Measurements from ENCODE around the gene B3GLCT. TPM values are rescaled to one million over a fixed set of nuclear protein-coding genes. Genes with fewer than 3 reads are reported as not detected.

Gene B3GLCT
- total RNA-seq, 3 donors from 2014 or later = 7.5 to 19.2 (median 10.5) TPM

DNA sequence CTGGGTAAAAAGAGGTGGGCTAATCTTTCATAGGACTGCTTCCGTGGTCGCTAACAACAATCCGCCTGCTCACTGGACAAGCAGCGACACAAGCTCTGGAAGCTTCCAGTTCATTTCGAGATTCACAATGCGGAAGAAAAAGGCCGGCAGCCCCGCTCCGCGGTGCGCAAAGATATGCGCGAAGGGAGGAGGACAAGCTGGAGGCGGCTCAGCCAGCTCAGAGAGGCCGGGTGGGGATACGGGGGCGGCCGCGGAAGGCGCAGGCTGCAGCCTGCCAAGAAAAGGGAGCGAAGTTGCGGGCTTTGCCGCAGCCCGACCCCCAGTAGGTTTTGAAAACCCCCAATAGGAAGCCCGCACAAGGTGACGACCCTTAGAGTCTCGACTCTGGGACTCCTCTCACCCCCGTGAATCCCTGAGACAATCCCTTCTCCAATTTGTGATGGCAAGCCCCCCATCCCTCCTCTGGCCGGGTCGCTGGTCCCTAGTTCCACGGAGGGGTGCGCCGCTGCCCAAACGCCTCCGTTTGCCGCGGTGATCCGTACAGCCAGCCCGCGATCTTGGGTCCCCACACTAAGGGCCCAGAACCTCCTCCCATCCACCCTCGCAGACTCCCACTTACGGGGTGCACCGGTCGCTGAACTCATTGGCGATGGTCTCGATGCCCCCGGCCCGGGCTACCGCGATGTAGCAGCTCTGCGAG, 38.8 kb upstream of the B3GLCT start:
- Histone ChIP-seq H3K27ac (peak overlapping the region; percentile 90 to 97), H3K36me3 (peaks cover 5% of the 10 kb centered on the region), H3K27me3 (no peaks in the 10 kb centered on the region), H3K4me3 (peak overlapping the region; percentile 71 to 91 (median 73)), H3K4me1 (peaks cover 0 to 6% of the 10 kb centered on the region in 2 donors), H3K9me3 (no peaks in the 10 kb centered on the region)
- DNase-seq (ENCODE audit: low spot score in 2 of 2) = peak in 1 of 2 donors; percentile 30
- no peak for TF ChIP-seq POLR2A (IDR thresholded peaks at IDR 0.05)
- peak in 1 of 3 donors; percentile 44 for TF ChIP-seq POLR2AphosphoS5 (IDR thresholded peaks at IDR 0.05)
- TF ChIP-seq, protein P1, sequence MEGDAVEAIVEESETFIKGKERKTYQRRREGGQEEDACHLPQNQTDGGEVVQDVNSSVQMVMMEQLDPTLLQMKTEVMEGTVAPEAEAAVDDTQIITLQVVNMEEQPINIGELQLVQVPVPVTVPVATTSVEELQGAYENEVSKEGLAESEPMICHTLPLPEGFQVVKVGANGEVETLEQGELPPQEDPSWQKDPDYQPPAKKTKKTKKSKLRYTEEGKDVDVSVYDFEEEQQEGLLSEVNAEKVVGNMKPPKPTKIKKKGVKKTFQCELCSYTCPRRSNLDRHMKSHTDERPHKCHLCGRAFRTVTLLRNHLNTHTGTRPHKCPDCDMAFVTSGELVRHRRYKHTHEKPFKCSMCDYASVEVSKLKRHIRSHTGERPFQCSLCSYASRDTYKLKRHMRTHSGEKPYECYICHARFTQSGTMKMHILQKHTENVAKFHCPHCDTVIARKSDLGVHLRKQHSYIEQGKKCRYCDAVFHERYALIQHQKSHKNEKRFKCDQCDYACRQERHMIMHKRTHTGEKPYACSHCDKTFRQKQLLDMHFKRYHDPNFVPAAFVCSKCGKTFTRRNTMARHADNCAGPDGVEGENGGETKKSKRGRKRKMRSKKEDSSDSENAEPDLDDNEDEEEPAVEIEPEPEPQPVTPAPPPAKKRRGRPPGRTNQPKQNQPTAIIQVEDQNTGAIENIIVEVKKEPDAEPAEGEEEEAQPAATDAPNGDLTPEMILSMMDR (IDR thresholded peaks at IDR 0.05) = no peak
- intact Hi-C loops (cut with DNase I; ENCODE audit: low total_unique reads) = no loop called here

DNA sequence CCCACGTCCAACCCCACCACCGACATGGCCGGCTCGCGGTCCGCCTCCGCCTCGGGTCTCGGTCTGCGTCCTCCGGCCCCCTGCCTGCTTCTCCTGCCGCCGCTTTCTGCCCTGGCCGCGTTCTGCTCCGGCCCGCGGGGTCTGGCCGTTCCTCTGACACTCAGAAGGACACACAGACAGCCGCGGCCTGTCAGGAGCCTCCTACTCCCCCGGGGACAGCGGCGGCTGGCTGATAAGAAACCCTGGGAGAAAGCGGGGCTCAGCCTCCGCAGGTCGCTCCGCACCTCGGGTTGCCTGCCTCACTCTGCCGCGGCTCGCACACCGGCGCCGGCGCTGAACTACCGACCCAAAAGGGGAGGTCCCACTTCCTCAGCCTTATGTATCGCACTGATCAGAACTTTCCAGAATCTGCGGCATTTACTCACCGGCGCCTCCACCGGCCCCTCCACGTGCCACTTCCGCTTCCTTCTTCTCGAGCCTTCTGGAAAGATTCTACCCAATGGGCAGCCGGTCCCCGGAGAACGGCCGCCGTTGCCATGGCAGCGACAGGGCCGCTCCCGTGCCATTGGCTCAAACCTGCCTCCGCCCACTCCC, 38.1 kb upstream of the B3GLCT start, which contains the start of gene HSPH1:
HSPH1 (minus strand) TSS at position 348 of the 594 bp plus-strand sequence; CDS start at position 26, 322 bp downstream.
- TF ChIP-seq, protein P1 (IDR thresholded peaks at IDR 0.05) = peak in 1 of 3 donors; percentile 18
- peak; percentile 57 for TF ChIP-seq POLR2A (IDR thresholded peaks at IDR 0.05)
- peak in 1 of 3 donors; percentile 63 for TF ChIP-seq POLR2AphosphoS5 (IDR thresholded peaks at IDR 0.05)
- peak; percentile 98 for DNase-seq (ENCODE audit: low spot score in 2 of 2)
- H3K9me3 ChIP-seq = no peaks in the 10 kb centered on the region

DNA sequence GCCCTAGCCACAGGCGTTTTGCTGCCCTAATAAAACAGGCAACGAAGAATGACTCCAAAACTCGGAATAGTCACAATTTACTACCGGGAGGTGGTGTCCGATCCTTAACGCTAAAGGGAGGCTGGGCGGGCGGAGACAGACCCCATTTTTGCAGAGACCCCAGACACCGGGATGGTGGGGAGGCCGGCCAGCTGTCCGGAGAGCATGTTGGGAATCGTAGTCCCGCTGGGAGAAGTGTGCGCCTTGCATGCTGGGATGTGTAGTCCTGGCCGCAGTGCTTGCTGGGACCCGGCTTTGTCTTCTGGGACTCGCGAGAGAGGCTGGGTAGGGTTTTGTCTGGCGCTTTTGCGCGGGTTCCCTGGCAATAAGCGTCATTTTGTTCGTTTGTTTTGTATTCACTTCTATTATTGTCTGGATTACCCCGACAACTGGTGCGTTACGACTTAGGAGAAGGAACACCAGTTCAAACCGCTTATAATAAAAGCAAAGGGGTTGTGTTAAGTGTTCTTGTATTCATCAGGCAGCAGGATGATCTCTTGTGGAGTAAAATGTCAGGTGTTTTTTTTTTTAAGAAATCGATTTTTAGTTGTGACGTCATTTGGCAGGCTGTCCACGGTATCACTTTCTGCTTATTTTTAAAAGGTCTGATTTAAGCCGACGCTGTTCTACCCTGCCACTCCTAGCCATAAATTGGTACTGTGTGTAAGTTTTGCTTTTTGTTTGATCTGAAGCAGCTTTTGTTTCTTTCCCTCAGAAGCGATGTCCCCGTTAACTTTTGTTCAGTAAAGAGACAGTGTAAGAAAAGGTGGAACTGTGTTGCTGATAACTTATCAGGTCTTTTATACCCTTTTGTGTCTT, 37.4 kb upstream of the B3GLCT start:
- H3K36me3 ChIP-seq = no peaks in the 10 kb centered on the region
- H3K9me3 ChIP-seq = no peaks in the 10 kb centered on the region
- peak; percentile 91 to 97 for DNase-seq (ENCODE audit: low spot score in 2 of 2)
- H3K4me3 ChIP-seq = peak overlapping the region; percentile 71 to 91 (median 73)
- peak overlapping the region; percentile 83 to 90 for H3K27ac ChIP-seq
- no peaks in the 10 kb centered on the region for H3K27me3 ChIP-seq
- TF ChIP-seq, protein P1 (IDR thresholded peaks at IDR 0.05) = no peak
- TF ChIP-seq POLR2A (IDR thresholded peaks at IDR 0.05) (no peak), POLR2AphosphoS5 (IDR thresholded peaks at IDR 0.05) (peak; percentile 65 to 75 (median 68))
- H3K4me1 ChIP-seq = peaks cover 0 to 6% of the 10 kb centered on the region in 2 donors
- intact Hi-C loops (cut with DNase I; ENCODE audit: low total_unique reads) = no loop called here

More for the DNA sequence above, 38.1 kb upstream of the B3GLCT start, which contains the start of gene HSPH1:
- Histone ChIP-seq H3K36me3 (peaks cover 5% of the 10 kb centered on the region), H3K4me1 (peaks cover 0 to 6% of the 10 kb centered on the region in 2 donors), H3K27ac (peak within 1 kb of the TSS; percentile 90 to 97), H3K4me3 (peak within 1 kb of the TSS; percentile 71 to 91 (median 73)), H3K27me3 (no peaks in the 10 kb centered on the region)
- intact Hi-C loops (cut with DNase I; ENCODE audit: low total_unique reads) = no loop called here

DNA sequence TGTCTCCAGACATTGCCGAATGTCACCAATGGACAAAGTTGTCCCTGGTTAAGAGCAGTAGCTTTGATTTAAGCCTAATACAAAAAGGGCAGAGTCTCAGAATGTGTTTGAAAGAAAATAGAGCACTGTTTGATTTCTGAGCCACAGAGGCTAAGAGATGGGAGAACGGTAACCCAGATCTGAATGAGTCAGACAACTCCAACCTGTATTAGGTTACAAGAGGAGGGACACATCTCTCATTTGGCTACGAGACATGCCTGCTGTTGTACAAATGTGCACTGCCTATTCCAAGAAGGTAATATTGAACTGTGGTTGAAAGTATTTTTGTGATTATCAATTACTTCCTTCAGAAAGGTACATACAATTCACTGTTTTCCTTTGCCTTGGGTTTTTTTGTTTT, 33.2 kb upstream of the B3GLCT start:
- H3K4me3 ChIP-seq = no peak overlapping the region
- no peaks in the 10 kb centered on the region for H3K9me3 ChIP-seq
- no peak overlapping the region for H3K27ac ChIP-seq
- no peaks in the 10 kb centered on the region for H3K4me1 ChIP-seq
- intact Hi-C loops (cut with DNase I; ENCODE audit: low total_unique reads) = no loop called here
- TF ChIP-seq, protein P1 (IDR thresholded peaks at IDR 0.05) = no peak
- TF ChIP-seq POLR2AphosphoS5 (IDR thresholded peaks at IDR 0.05) = no peak
- no peak for TF ChIP-seq POLR2A (IDR thresholded peaks at IDR 0.05)
- no peak for DNase-seq (ENCODE audit: low spot score in 2 of 2)
- H3K27me3 ChIP-seq = no peaks in the 10 kb centered on the region
- H3K36me3 ChIP-seq = no peaks in the 10 kb centered on the region

Data from breast epithelium (tissue), 4 donors.